ENCODE data around the gene VCPKMT. TPM values are rescaled to one million over a fixed set of nuclear protein-coding genes. Genes with fewer than 3 reads are reported as not detected.

The VCPKMT gene
- total RNA-seq, 1 donor = 6.1 TPM

GRCh38 chr14:50122291-50122690 is 5.9 kb upstream of the VCPKMT start:
- no peak for DNase-seq (ENCODE audit: low read depth)
- no peak for TF ChIP-seq CTCF (IDR thresholded peaks at IDR 0.05; ENCODE audit: insufficient read depth, low read length)
- H3K4me3 ChIP-seq (ENCODE audit: low read depth, low read length) = no peak overlapping the region

- TF ChIP-seq CTCF (IDR thresholded peaks at IDR 0.05; ENCODE audit: insufficient read depth, low read length) = no peak
- no peak for DNase-seq (ENCODE audit: low read depth)
- H3K4me3 ChIP-seq (ENCODE audit: low read depth, low read length) = no peak overlapping the region
Measured at GRCh38 chr14:50121486-50121885, 5.1 kb upstream of the VCPKMT start.

GRCh38 chr14:50117456-50117855 is 1.1 kb upstream of the VCPKMT start:
- DNase-seq (ENCODE audit: low read depth) = no peak
- no peak for TF ChIP-seq CTCF (IDR thresholded peaks at IDR 0.05; ENCODE audit: insufficient read depth, low read length)
- H3K4me3 ChIP-seq (ENCODE audit: low read depth, low read length) = no peak overlapping the region

GRCh38 chr14:50116966-50117365 is 594 bp upstream of the VCPKMT start:
- no peak for DNase-seq (ENCODE audit: low read depth)
- H3K4me3 ChIP-seq (ENCODE audit: low read depth, low read length) = peak overlapping the region; percentile 48
- TF ChIP-seq CTCF (IDR thresholded peaks at IDR 0.05; ENCODE audit: insufficient read depth, low read length) = no peak

- H3K4me3 ChIP-seq (ENCODE audit: low read depth, low read length) = no peak overlapping the region
- no peak for DNase-seq (ENCODE audit: low read depth)
- no peak for TF ChIP-seq CTCF (IDR thresholded peaks at IDR 0.05; ENCODE audit: insufficient read depth, low read length)
Measured at GRCh38 chr14:50113381-50114035, 2.9 kb downstream of the VCPKMT start.

GRCh38 chr14:50110323-50111037 is 5.9 kb downstream of the VCPKMT start:
- no peak for DNase-seq (ENCODE audit: low read depth)
- TF ChIP-seq CTCF (IDR thresholded peaks at IDR 0.05; ENCODE audit: insufficient read depth, low read length) = no peak
- no peak overlapping the region for H3K4me3 ChIP-seq (ENCODE audit: low read depth, low read length)
